Upper lobe of left lung (tissue), 6 donors: ENCODE measurements around the gene MRTFB. TPM values are rescaled to one million over a fixed set of nuclear protein-coding genes. Genes with fewer than 3 reads are reported as not detected.

ENCODE experiments used
- ATAC-seq, 2 donors: fragments of 200-7000 bp; cut with Tn5 transposase; one replicate each; pipeline ENCODE4 v1.9.1; 2022; ENCODE audit warnings: mild to moderate bottlenecking in 2 of 2, moderate library complexity in 2 of 2; ENCODE audit not compliant: low FRiP score in 2 of 2
- DNase-seq, 2 donors: peaks; one replicate each; pipeline ENCODE4 v3.0.0-alpha.2; 2019 to 2020
- H3K27ac ChIP-seq, 4 donors: fragments of 200-600 bp; sonication (generic); one replicate each; pipeline ENCODE4 v1.5.1; 2016 to 2019
- H3K27me3 ChIP-seq, 4 donors: fragments of 200-600 bp; sonication (generic); one replicate each; pipeline ENCODE4 v1.5.1; 2017 to 2019
- H3K36me3 ChIP-seq, 4 donors: fragments of 200-600 bp; sonication (generic); one replicate each; pipeline ENCODE4 v1.5.1; 2016 to 2019
- H3K4me1 ChIP-seq, 4 donors: fragments of 200-600 bp; sonication (generic); one replicate each; pipeline ENCODE4 v1.5.1; 2018 to 2019
- H3K4me3 ChIP-seq, 4 donors: fragments of 200-600 bp; sonication (generic); one replicate each; pipeline ENCODE4 v1.5.1; 2017 to 2019; ENCODE audit warnings: mild to moderate bottlenecking in 2 of 4, moderate library complexity in 1 of 4
- H3K9me3 ChIP-seq, 4 donors: fragments of 200-600 bp; sonication (generic); one replicate each; pipeline ENCODE4 v1.5.1; 2018 to 2019
- CTCF ChIP-seq, 6 experiments: fragments of 450-650 bp in 4 of 6; fragments of 200-600 bp in 2 of 6; sonication (generic) in 2 of 6; IDR thresholded peaks; one replicate each; pipeline ENCODE4 v1.5.1; 2016 to 2019; ENCODE audit warnings: antibody characterized with exemption in 6 of 6
- EP300 ChIP-seq, 4 donors: sonication (generic); formaldehyde crosslinking; IDR thresholded peaks; one replicate each; pipeline ENCODE4 v1.5.1; 2017; ENCODE audit warnings: antibody characterized with exemption in 4 of 4, control low read depth in 2 of 4
- POLR2A ChIP-seq, 4 donors: fragments of 450-650 bp; IDR thresholded peaks; one replicate each; pipeline ENCODE4 v1.5.1; 2016 to 2017; ENCODE audit warnings: antibody characterized with exemption in 4 of 4, mild to moderate bottlenecking in 2 of 4
- POLR2AphosphoS5 ChIP-seq, 2 donors: sonication (generic); formaldehyde crosslinking; IDR thresholded peaks; one replicate each; pipeline ENCODE4 v1.5.1; 2017; ENCODE audit warnings: antibody characterized with exemption in 2 of 2
- WGBS, 2 donors: methylation state at CpG; one replicate each; pipeline ENCODE4 v1.1.5; 2017 to 2018; 5-methylcytosine and 5-hydroxymethylcytosine counted together
- total RNA-seq, 6 donors: library from RNA; depleted of rRNA in 4 of 6; stranded (reverse); fragments of >200 nt in 4 of 6; gene quantifications; one replicate each; pipeline versions ENCODE4 v1.1.0 to v1.2.1, GENCODE V29; 2016 to 2021
- donor health status: DM: no; HTN: no; CAD: no; lungs with moderate emphysema.
- donor health status: DM: no; HTN: yes; CAD: no; lungs with severe emphysema.

Gene MRTFB
- total RNA-seq, 6 donors from 2014 or later, result 46.9 to 100 (median 66.7) TPM

- TF ChIP-seq CTCF (IDR thresholded peaks at IDR 0.05) (no peak), POLR2A (IDR thresholded peaks at IDR 0.05) (no peak), EP300 (IDR thresholded peaks at IDR 0.05) (no peak), POLR2AphosphoS5 (IDR thresholded peaks at IDR 0.05) (no peak)
- ATAC-seq, result no peak
- Histone ChIP-seq H3K27me3 (no peaks in the 10 kb centered on the region), H3K9me3 (no peaks in the 10 kb centered on the region), H3K36me3 (no peaks in the 10 kb centered on the region), H3K4me1 (peaks cover 0 to 4% (median 3%) of the 10 kb centered on the region in 4 donors), H3K27ac (no peak overlapping the region), H3K4me3 (no peak overlapping the region)
- no peak for DNase-seq
- WGBS, 2 donors, result 91 to 96% methylated on average over 5 of the region's 5 CpGs
Observed at GRCh38 chr16:14150796-14151195, 79.7 kb downstream of the MRTFB start.

GRCh38 chr16:14151256-14152030 lies 80.3 kb downstream of the MRTFB start:
- peak overlapping the region in 1 of 4 donors; percentile 10 for H3K27ac ChIP-seq
- TF ChIP-seq EP300 (IDR thresholded peaks at IDR 0.05) (no peak), CTCF (IDR thresholded peaks at IDR 0.05) (no peak), POLR2AphosphoS5 (IDR thresholded peaks at IDR 0.05) (no peak), POLR2A (IDR thresholded peaks at IDR 0.05) (no peak)
- ATAC-seq (no peak), DNase-seq (no peak)
- no peaks in the 10 kb centered on the region for H3K36me3 ChIP-seq
- WGBS, 2 donors, result 85 to 90% methylated on average over 2 of the region's 2 CpGs
- H3K9me3 ChIP-seq, result no peaks in the 10 kb centered on the region
- H3K4me3 ChIP-seq, result no peak overlapping the region
- no peaks in the 10 kb centered on the region for H3K27me3 ChIP-seq
- peaks cover 0 to 3% (median 3%) of the 10 kb centered on the region in 4 donors for H3K4me1 ChIP-seq

GRCh38 chr16:14155572-14156190 lies 84.6 kb downstream of the MRTFB start:
- DNase-seq, result no peak
- WGBS, 2 donors, result 74 to 77% methylated on average over 4 of the region's 4 CpGs
- no peak for TF ChIP-seq EP300 (IDR thresholded peaks at IDR 0.05)
- TF ChIP-seq CTCF (IDR thresholded peaks at IDR 0.05), result no peak
- TF ChIP-seq POLR2A (IDR thresholded peaks at IDR 0.05), result no peak
- no peak for TF ChIP-seq POLR2AphosphoS5 (IDR thresholded peaks at IDR 0.05)
- Histone ChIP-seq H3K9me3 (no peaks in the 10 kb centered on the region), H3K27me3 (no peaks in the 10 kb centered on the region), H3K4me1 (no peaks in the 10 kb centered on the region), H3K4me3 (no peak overlapping the region), H3K36me3 (no peaks in the 10 kb centered on the region), H3K27ac (no peak overlapping the region)
- ATAC-seq, result no peak

GRCh38 chr16:14164916-14165662 lies 94.0 kb downstream of the MRTFB start:
- TF ChIP-seq POLR2A (IDR thresholded peaks at IDR 0.05) (no peak), EP300 (IDR thresholded peaks at IDR 0.05) (no peak), POLR2AphosphoS5 (IDR thresholded peaks at IDR 0.05) (no peak), CTCF (IDR thresholded peaks at IDR 0.05) (no peak)
- 84 to 87% methylated on average over 5 of the region's 5 CpGs for WGBS, 2 donors
- Histone ChIP-seq H3K27me3 (no peaks in the 10 kb centered on the region), H3K4me3 (no peak overlapping the region), H3K9me3 (no peaks in the 10 kb centered on the region), H3K4me1 (peaks cover 0 to 2% (median 0%) of the 10 kb centered on the region in 4 donors), H3K27ac (no peak overlapping the region), H3K36me3 (peaks cover 0 to 2% (median 0%) of the 10 kb centered on the region in 4 donors)
- DNase-seq (no peak), ATAC-seq (no peak)
